Liver (tissue), 9 donors: ENCODE data around the gene PYDC2. TPM values are rescaled to one million over a fixed set of nuclear protein-coding genes. Genes with fewer than 3 reads are reported as not detected.
A peak's percentile ranks its signal among the peaks of the same experiment; 100 is the strongest.

Experiments used
- DNase-seq: peaks from one replicate; pipeline ENCODE4 v3.0.0-alpha.2; 2017; ENCODE audit warnings: low spot score
- H3K27ac ChIP-seq, 2 donors: one replicate each; pipeline ENCODE4 v1.7.0; 2013; ENCODE audit warnings: inconsistent platforms in 2 of 2, low read length in 2 of 2, control low read depth in 1 of 2, low read depth in 1 of 2, mild to moderate bottlenecking in 1 of 2
- H3K27me3 ChIP-seq, 4 donors: one replicate each; pipeline versions ENCODE4 v1.6.1 to v1.7.0; 2013; ENCODE audit warnings: low read length in 3 of 4, inconsistent platforms in 1 of 4, mild to moderate bottlenecking in 1 of 4, moderate library complexity in 1 of 4; ENCODE audit not compliant: control insufficient read depth in 4 of 4, insufficient read depth in 4 of 4
- H3K36me3 ChIP-seq, 4 donors: one replicate each; pipeline versions ENCODE4 v1.6.1 to v1.7.0; 2013; ENCODE audit warnings: low read length in 3 of 4, mild to moderate bottlenecking in 3 of 4, low read depth in 1 of 4, moderate library complexity in 1 of 4; ENCODE audit not compliant: control insufficient read depth in 4 of 4, insufficient read depth in 3 of 4
- H3K4me1 ChIP-seq, 4 donors: one replicate each; pipeline versions ENCODE4 v1.6.1 to v1.7.0; 2013; ENCODE audit warnings: low read length in 3 of 4, mild to moderate bottlenecking in 3 of 4, moderate library complexity in 1 of 4; ENCODE audit not compliant: control insufficient read depth in 4 of 4, insufficient read depth in 4 of 4
- H3K4me3 ChIP-seq, 3 donors: one replicate each; pipeline versions ENCODE4 v1.6.1 to v1.7.0; 2013; ENCODE audit warnings: low read length in 3 of 3, control low read depth in 1 of 3, low read depth in 1 of 3, mild to moderate bottlenecking in 1 of 3
- H3K9ac ChIP-seq, 2 donors: one replicate each; pipeline ENCODE4 v1.7.0; 2013; ENCODE audit warnings: low read length in 2 of 2, mild to moderate bottlenecking in 2 of 2, moderate library complexity in 2 of 2, control low read depth in 1 of 2, low read depth in 1 of 2
- H3K9me3 ChIP-seq, 4 donors: one replicate each; pipeline versions ENCODE4 v1.6.1 to v1.7.0; 2013; ENCODE audit warnings: low read length in 3 of 4; ENCODE audit not compliant: control insufficient read depth in 4 of 4
- EGR1 ChIP-seq, 2 donors: IDR thresholded peaks; 2 replicates each; pipeline ENCODE4 v1.6.1; 2016 to 2018; ENCODE audit warnings: antibody characterized with exemption in 2 of 2, low read depth in 2 of 2
- FOXA2 ChIP-seq: IDR thresholded peaks from 2 replicates; pipeline ENCODE4 v1.6.1; 2016; ENCODE audit warnings: antibody characterized with exemption
- GABPA ChIP-seq, 2 donors: IDR thresholded peaks in 1 of 2; conservative IDR thresholded peaks in 1 of 2; 2 replicates each; pipeline ENCODE4 v1.6.1; 2016; ENCODE audit warnings: antibody characterized with exemption in 2 of 2, mild to moderate bottlenecking in 1 of 2, moderate library complexity in 1 of 2
- HNF4A ChIP-seq, 2 donors: conservative IDR thresholded peaks; 2 replicates each; pipeline ENCODE4 v1.6.1; 2016; ENCODE audit warnings: antibody characterized with exemption in 2 of 2, mild to moderate bottlenecking in 2 of 2
- HNF4G ChIP-seq: IDR thresholded peaks from 2 replicates; pipeline ENCODE4 v1.6.1; 2016; ENCODE audit warnings: antibody characterized with exemption
- JUND ChIP-seq, 2 donors: IDR thresholded peaks; 2 replicates each; pipeline ENCODE4 v1.6.1; 2016; ENCODE audit warnings: antibody characterized with exemption in 2 of 2
- NR2F2 ChIP-seq: IDR thresholded peaks from 2 replicates; pipeline ENCODE4 v1.6.1; 2016; ENCODE audit warnings: antibody characterized with exemption
- RAD21 ChIP-seq, 2 donors: IDR thresholded peaks; 2 replicates each; pipeline ENCODE4 v1.6.1; 2016; ENCODE audit warnings: antibody characterized with exemption in 2 of 2, mild to moderate bottlenecking in 2 of 2
- RXRA ChIP-seq, 2 donors: IDR thresholded peaks; 2 replicates each; pipeline ENCODE4 v1.6.1; 2017 to 2018; ENCODE audit warnings: antibody characterized with exemption in 2 of 2, mild to moderate bottlenecking in 1 of 2
- SP1 ChIP-seq: IDR thresholded peaks from 2 replicates; pipeline ENCODE4 v1.6.1; 2018; ENCODE audit warnings: antibody characterized with exemption, mild to moderate bottlenecking
- TAF1 ChIP-seq: conservative IDR thresholded peaks from 2 replicates; pipeline ENCODE4 v1.6.1; 2016; ENCODE audit warnings: antibody characterized with exemption, mild to moderate bottlenecking
- YY1 ChIP-seq: IDR thresholded peaks from 2 replicates; pipeline ENCODE4 v1.6.1; 2016; ENCODE audit warnings: antibody characterized with exemption, mild to moderate bottlenecking
- WGBS: extraction: QIAGEN DNeasy Blood & Tissue Kit; methylation state at CpG from one replicate; pipeline ENCODE4 v1.1.7; 2013; 5-methylcytosine and 5-hydroxymethylcytosine counted together
- polyA plus RNA-seq, 2 donors: library from polyadenylated mRNA; stranded (reverse) in 1 of 2; unstranded in 1 of 2; fragments of 200-250 nt in 1 of 2; fragments of >200 nt in 1 of 2; fragmentation: Nextera tagmentation in 1 of 2; extraction: Ambion mirVana in 1 of 2; gene quantifications; one replicate each; pipeline versions ENCODE4 v1.2.1 to v1.2.3, GENCODE V29; 2013 to 2015
- total RNA-seq, 2 donors: library from RNA; depleted of rRNA; stranded (reverse); fragments of >200 nt; gene quantifications; one replicate each; pipeline ENCODE4 v1.2.3, GENCODE V29; 2014
- TF ChIP-seq, protein P1 (sequence below): IDR thresholded peaks from 2 replicates; pipeline ENCODE4 v1.6.1; 2016; ENCODE audit warnings: antibody characterized with exemption
- TF ChIP-seq, protein P2 (sequence below): IDR thresholded peaks from 2 replicates; pipeline ENCODE4 v1.6.1; 2016; ENCODE audit warnings: antibody characterized with exemption
- TF ChIP-seq, protein P3 (sequence below): IDR thresholded peaks from 2 replicates; pipeline ENCODE4 v1.6.1; 2016; ENCODE audit warnings: antibody characterized with exemption
- TF ChIP-seq, protein P4 (sequence below): IDR thresholded peaks from 2 replicates; pipeline ENCODE4 v1.6.1; 2016; ENCODE audit warnings: antibody characterized with exemption, mild to moderate bottlenecking
- donor health status: healthy.
- donor health status: healthy.
- donor health status: healthy.
- donor health status: healthy.
- donor health status: healthy.

Gene PYDC2
- total and polyA plus RNA-seq, 4 donors, result not detected

DNA sequence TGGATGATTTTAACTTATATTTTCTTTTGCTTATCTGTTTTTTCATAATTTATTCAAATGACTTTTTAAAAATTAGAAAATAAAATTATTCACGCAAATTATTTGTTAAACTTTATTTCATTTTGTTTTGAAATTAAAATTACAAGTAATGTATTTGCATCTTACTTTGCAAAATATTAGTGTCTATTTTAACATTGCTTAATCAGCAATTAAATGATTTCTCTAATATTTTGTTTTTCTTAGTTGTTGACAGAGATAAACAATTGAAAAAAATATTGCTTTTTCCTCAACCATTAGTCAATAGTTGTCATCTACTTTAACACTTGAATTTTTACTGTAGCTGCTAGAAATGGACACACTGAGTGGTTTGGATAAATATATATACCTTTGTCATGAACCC lies 32.8 kb upstream of the PYDC2 start:
- no peak for TF ChIP-seq EGR1 (IDR thresholded peaks at IDR 0.05; ENCODE audit: low read depth in 2 of 2)
- TF ChIP-seq RAD21 (IDR thresholded peaks at IDR 0.05), result no peak
- TF ChIP-seq TAF1, result no peak
- TF ChIP-seq, protein P1, sequence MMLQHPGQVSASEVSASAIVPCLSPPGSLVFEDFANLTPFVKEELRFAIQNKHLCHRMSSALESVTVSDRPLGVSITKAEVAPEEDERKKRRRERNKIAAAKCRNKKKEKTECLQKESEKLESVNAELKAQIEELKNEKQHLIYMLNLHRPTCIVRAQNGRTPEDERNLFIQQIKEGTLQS, result no peak
- no peak for TF ChIP-seq HNF4G
- TF ChIP-seq, protein P2, sequence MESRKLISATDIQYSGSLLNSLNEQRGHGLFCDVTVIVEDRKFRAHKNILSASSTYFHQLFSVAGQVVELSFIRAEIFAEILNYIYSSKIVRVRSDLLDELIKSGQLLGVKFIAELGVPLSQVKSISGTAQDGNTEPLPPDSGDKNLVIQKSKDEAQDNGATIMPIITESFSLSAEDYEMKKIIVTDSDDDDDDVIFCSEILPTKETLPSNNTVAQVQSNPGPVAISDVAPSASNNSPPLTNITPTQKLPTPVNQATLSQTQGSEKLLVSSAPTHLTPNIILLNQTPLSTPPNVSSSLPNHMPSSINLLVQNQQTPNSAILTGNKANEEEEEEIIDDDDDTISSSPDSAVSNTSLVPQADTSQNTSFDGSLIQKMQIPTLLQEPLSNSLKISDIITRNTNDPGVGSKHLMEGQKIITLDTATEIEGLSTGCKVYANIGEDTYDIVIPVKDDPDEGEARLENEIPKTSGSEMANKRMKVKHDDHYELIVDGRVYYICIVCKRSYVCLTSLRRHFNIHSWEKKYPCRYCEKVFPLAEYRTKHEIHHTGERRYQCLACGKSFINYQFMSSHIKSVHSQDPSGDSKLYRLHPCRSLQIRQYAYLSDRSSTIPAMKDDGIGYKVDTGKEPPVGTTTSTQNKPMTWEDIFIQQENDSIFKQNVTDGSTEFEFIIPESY, result no peak
- TF ChIP-seq, protein P3, sequence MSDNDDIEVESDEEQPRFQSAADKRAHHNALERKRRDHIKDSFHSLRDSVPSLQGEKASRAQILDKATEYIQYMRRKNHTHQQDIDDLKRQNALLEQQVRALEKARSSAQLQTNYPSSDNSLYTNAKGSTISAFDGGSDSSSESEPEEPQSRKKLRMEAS, result no peak
- no peak for TF ChIP-seq FOXA2
- no peak for TF ChIP-seq SP1
- TF ChIP-seq, protein P4, sequence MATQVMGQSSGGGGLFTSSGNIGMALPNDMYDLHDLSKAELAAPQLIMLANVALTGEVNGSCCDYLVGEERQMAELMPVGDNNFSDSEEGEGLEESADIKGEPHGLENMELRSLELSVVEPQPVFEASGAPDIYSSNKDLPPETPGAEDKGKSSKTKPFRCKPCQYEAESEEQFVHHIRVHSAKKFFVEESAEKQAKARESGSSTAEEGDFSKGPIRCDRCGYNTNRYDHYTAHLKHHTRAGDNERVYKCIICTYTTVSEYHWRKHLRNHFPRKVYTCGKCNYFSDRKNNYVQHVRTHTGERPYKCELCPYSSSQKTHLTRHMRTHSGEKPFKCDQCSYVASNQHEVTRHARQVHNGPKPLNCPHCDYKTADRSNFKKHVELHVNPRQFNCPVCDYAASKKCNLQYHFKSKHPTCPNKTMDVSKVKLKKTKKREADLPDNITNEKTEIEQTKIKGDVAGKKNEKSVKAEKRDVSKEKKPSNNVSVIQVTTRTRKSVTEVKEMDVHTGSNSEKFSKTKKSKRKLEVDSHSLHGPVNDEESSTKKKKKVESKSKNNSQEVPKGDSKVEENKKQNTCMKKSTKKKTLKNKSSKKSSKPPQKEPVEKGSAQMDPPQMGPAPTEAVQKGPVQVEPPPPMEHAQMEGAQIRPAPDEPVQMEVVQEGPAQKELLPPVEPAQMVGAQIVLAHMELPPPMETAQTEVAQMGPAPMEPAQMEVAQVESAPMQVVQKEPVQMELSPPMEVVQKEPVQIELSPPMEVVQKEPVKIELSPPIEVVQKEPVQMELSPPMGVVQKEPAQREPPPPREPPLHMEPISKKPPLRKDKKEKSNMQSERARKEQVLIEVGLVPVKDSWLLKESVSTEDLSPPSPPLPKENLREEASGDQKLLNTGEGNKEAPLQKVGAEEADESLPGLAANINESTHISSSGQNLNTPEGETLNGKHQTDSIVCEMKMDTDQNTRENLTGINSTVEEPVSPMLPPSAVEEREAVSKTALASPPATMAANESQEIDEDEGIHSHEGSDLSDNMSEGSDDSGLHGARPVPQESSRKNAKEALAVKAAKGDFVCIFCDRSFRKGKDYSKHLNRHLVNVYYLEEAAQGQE, result no peak
- no peak for DNase-seq
- Histone ChIP-seq H3K9ac (no peak overlapping the region), H3K27me3 (no peaks in the 10 kb centered on the region), H3K9me3 (no peaks in the 10 kb centered on the region), H3K27ac (no peak overlapping the region), H3K36me3 (no peaks in the 10 kb centered on the region), H3K4me1 (peaks cover 2 to 24% (median 11%) of the 10 kb centered on the region in 4 donors), H3K4me3 (no peak overlapping the region)
- WGBS, result 94% methylated on average over 1 of the region's 1 CpG

DNA sequence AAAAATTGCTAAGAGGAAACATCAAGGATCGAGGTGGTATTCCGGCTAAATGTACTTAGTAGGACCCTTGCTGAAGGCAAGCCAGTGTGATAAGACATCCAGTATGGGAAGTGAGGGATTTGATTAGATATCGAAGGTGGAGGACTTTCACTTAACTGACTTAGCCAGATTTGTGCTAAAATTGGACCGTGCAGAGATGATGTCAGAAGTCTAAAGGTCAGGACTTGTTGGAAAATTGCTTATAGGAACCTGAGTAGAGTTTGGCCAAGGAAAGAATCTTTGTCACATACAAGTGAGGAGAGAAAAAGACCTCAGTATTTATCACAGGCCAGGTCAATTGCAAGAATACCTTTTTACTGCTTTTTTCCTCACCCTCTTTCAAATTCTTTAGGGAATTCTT lies 30.9 kb upstream of the PYDC2 start:
- DNase-seq, result no peak
- peak overlapping the region; percentile 81 to 87 for H3K27ac ChIP-seq
- H3K4me1 ChIP-seq, result peaks cover 2 to 24% (median 11%) of the 10 kb centered on the region in 4 donors
- no peaks in the 10 kb centered on the region for H3K36me3 ChIP-seq
- no peak overlapping the region for H3K9ac ChIP-seq
- WGBS, result 49% methylated on average over 4 of the region's 4 CpGs
- H3K9me3 ChIP-seq, result no peaks in the 10 kb centered on the region
- no peaks in the 10 kb centered on the region for H3K27me3 ChIP-seq
- H3K4me3 ChIP-seq, result peak overlapping the region in 2 of 3 donors; percentile 11 to 38
- TF ChIP-seq FOXA2 (no peak), YY1 (peak; percentile 82), HNF4A (conservative IDR thresholded peaks at IDR 0.05) (peak; percentile 93 to 95), HNF4G (peak; percentile 88), RXRA (IDR thresholded peaks at IDR 0.05) (peak; percentile 21 to 49), EGR1 (IDR thresholded peaks at IDR 0.05; ENCODE audit: low read depth in 2 of 2) (peak in 1 of 2 donors; percentile 68), JUND (IDR thresholded peaks at IDR 0.05) (peak; percentile 97 to 98), TAF1 (no peak), SP1 (peak; percentile 90), RAD21 (IDR thresholded peaks at IDR 0.05) (peak; percentile 19 to 36), GABPA (IDR thresholded peaks at IDR 0.05 in 1 of 2, conservative IDR thresholded peaks at IDR 0.05 in 1 of 2) (no peak), NR2F2 (no peak)
- TF ChIP-seq, protein P1, result peak; percentile 92
- TF ChIP-seq, protein P4, result peak; percentile 68
- TF ChIP-seq, protein P2, result peak; percentile 61
- TF ChIP-seq, protein P3, result peak; percentile 45
